ENCODE results near the gene TADA2B.

DNA sequence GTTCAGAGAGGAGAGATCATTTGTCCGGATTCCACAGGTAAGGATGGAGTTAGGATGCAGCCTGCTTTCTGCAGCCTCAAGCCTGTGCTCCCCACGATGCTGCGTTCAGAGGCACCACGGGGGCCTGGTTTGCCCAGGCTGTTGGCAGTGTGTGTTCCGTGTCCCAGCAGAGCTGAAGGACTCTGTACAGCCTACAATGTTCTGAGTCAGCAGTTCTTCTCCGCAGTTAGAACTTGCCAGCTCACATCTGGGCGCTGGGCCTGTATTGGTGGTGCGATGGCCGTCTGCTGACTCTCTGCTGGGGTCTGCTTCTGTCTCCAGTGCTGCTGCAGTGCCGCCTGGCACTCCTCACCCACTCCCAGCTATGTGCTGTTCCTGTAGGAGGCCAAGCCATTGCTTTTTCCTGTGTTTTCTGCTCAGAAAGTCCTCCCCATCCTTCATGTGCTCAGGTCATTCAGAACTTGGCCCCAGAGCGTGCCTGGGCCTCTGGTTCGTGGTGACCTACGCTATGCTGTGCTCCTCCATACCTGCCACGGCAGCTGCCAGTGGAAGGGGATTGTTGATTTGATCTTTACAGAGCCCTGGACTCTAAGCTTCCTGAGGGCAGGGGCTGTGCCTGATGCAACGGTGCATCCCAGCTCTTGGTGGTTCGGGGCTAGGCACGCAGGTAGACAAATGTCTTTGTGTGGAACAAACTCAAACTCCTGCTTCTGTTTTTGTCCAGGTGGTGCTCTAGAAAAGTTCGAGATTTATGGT is 42.6 kb upstream of the TADA2B start:
- no peak for TF ChIP-seq CTCF (IDR thresholded peaks at IDR 0.05 in 4 of 5, conservative IDR thresholded peaks at IDR 0.05 in 1 of 5)
- no peak for TF ChIP-seq POLR2A (IDR thresholded peaks at IDR 0.05)

Data from gastrocnemius medialis (tissue), 4 donors.